Measurements from ENCODE around the gene CDH22.

The CDH22 gene

GRCh38 chr20:46317685-46318177, 9.4 kb upstream of the CDH22 start:
- no peak for DNase-seq

- DNase-seq, result peak; percentile 56
Measured at GRCh38 chr20:46316984-46317684, 8.8 kb upstream of the CDH22 start.

- no peak for DNase-seq
Measured at GRCh38 chr20:46315311-46315710, 7.0 kb upstream of the CDH22 start.

GRCh38 chr20:46312945-46313861, 4.9 kb upstream of the CDH22 start:
- no peak for DNase-seq

- peak; percentile 90 for DNase-seq
Measured at GRCh38 chr20:46312075-46312944, 4.0 kb upstream of the CDH22 start.

GRCh38 chr20:46311719-46312074, 3.4 kb upstream of the CDH22 start:
- no peak for DNase-seq

GRCh38 chr20:46311039-46311650, 2.8 kb upstream of the CDH22 start:
- no peak for DNase-seq

GRCh38 chr20:46309945-46310344, 1.6 kb upstream of the CDH22 start:
- DNase-seq, result no peak

GRCh38 chr20:46307999-46308257, 370 bp downstream of the CDH22 start:
- no peak for DNase-seq

- peak; percentile 88 for DNase-seq
Measured at GRCh38 chr20:46307139-46307998, 929 bp downstream of the CDH22 start.

- no peak for DNase-seq
Measured at GRCh38 chr20:46306743-46307138, 1.6 kb downstream of the CDH22 start.

GRCh38 chr20:46305973-46306360, 2.3 kb downstream of the CDH22 start:
- no peak for DNase-seq

GRCh38 chr20:46305331-46305972, 2.8 kb downstream of the CDH22 start:
- no peak for DNase-seq

- no peak for DNase-seq
Measured at GRCh38 chr20:46304852-46305251, 3.4 kb downstream of the CDH22 start.

- no peak for DNase-seq
Measured at GRCh38 chr20:46304361-46304760, 3.9 kb downstream of the CDH22 start.

- no peak for DNase-seq
Measured at GRCh38 chr20:46303176-46303956, 4.9 kb downstream of the CDH22 start.

- DNase-seq, result no peak
Measured at GRCh38 chr20:46302106-46302505, 6.2 kb downstream of the CDH22 start.

- no peak for DNase-seq
Measured at GRCh38 chr20:46300281-46300680, 8.0 kb downstream of the CDH22 start.

- no peak for DNase-seq
Measured at GRCh38 chr20:46299078-46299477, 9.2 kb downstream of the CDH22 start.

GRCh38 chr20:46298374-46298773, 9.9 kb downstream of the CDH22 start:
- no peak for DNase-seq

All from NCI-H82 (cell line).